Suprapubic skin (tissue), 4 donors: ENCODE results near the gene ZSCAN21. TPM values are rescaled to one million over a fixed set of nuclear protein-coding genes. Genes with fewer than 3 reads are reported as not detected.

Experiments used
- DNase-seq, 2 donors: peaks; one replicate each; pipeline ENCODE4 v3.0.0-alpha.2; 2019; ENCODE audit warnings: low spot score in 2 of 2
- H3K27ac ChIP-seq: fragments of 200-600 bp; sonication (generic); one replicate; pipeline ENCODE4 v1.5.1; 2019
- H3K27me3 ChIP-seq: fragments of 200-600 bp; sonication (generic); one replicate; pipeline ENCODE4 v1.5.1; 2019
- H3K36me3 ChIP-seq: fragments of 200-600 bp; sonication (generic); one replicate; pipeline ENCODE4 v1.5.1; 2019
- H3K4me1 ChIP-seq: fragments of 200-600 bp; sonication (generic); one replicate; pipeline ENCODE4 v1.5.1; 2019
- H3K4me3 ChIP-seq: fragments of 200-600 bp; sonication (generic); one replicate; pipeline ENCODE4 v1.5.1; 2019; ENCODE audit warnings: mild to moderate bottlenecking
- H3K9me3 ChIP-seq: fragments of 200-600 bp; sonication (generic); one replicate; pipeline ENCODE4 v1.5.1; 2019
- EP300 ChIP-seq: sonication (generic); formaldehyde crosslinking; IDR thresholded peaks from one replicate; pipeline ENCODE4 v1.6.1; 2017; ENCODE audit warnings: antibody characterized with exemption
- POLR2A ChIP-seq, 2 donors: fragments of 450-650 bp; IDR thresholded peaks; one replicate each; pipeline ENCODE4 v1.6.1; 2017; ENCODE audit warnings: antibody characterized with exemption in 2 of 2, mild to moderate bottlenecking in 2 of 2, moderate library complexity in 2 of 2
- POLR2AphosphoS5 ChIP-seq, 3 donors: sonication (generic); formaldehyde crosslinking; IDR thresholded peaks; one replicate each; pipeline ENCODE4 v1.6.1; 2017; ENCODE audit warnings: antibody characterized with exemption in 3 of 3
- WGBS: methylation state at CpG from one replicate; pipeline ENCODE4 v1.1.5; 2018; 5-methylcytosine and 5-hydroxymethylcytosine counted together
- total RNA-seq, 4 donors: library from RNA; depleted of rRNA; stranded (reverse); fragments of >200 nt; gene quantifications; one replicate each; pipeline ENCODE4 v1.1.0, GENCODE V29; 2016
- TF ChIP-seq, protein P1 (sequence below), 2 donors: fragments of 200-600 bp in 1 of 2; fragments of 450-650 bp in 1 of 2; sonication (generic) in 1 of 2; IDR thresholded peaks; one replicate each; pipeline ENCODE4 v1.5.1; 2016 to 2019; ENCODE audit warnings: antibody characterized with exemption in 2 of 2, mild to moderate bottlenecking in 1 of 2, moderate library complexity in 1 of 2

ZSCAN21 gene
- total RNA-seq, 4 donors from 2014 or later: 8.9 to 18.5 (median 10.2) TPM

DNA sequence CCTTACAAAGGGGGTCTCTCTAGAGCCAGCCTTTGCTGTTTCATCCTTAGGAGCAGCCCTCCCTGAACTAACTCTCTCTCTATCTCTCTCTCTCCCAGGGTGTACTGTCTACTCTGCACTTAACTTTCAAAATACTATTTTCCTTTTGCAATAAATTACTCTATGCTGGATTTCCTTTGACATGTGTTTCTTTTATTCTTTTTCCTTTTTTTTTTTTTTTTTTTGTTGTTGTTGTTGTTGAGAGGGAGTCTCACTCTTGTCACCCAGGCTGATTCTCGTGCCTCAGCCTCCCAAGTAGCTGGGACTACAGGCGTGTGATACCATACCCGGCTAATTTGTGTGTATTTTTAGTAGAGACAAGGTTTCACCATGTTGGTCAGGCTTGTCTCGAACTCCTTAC lies 33.4 kb downstream of the ZSCAN21 start:
- H3K4me3 ChIP-seq: no peak overlapping the region
- no peak for TF ChIP-seq POLR2AphosphoS5 (IDR thresholded peaks at IDR 0.05)
- TF ChIP-seq EP300: no peak
- TF ChIP-seq, protein P1, sequence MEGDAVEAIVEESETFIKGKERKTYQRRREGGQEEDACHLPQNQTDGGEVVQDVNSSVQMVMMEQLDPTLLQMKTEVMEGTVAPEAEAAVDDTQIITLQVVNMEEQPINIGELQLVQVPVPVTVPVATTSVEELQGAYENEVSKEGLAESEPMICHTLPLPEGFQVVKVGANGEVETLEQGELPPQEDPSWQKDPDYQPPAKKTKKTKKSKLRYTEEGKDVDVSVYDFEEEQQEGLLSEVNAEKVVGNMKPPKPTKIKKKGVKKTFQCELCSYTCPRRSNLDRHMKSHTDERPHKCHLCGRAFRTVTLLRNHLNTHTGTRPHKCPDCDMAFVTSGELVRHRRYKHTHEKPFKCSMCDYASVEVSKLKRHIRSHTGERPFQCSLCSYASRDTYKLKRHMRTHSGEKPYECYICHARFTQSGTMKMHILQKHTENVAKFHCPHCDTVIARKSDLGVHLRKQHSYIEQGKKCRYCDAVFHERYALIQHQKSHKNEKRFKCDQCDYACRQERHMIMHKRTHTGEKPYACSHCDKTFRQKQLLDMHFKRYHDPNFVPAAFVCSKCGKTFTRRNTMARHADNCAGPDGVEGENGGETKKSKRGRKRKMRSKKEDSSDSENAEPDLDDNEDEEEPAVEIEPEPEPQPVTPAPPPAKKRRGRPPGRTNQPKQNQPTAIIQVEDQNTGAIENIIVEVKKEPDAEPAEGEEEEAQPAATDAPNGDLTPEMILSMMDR (IDR thresholded peaks at IDR 0.05): no peak
- TF ChIP-seq POLR2A (IDR thresholded peaks at IDR 0.05): no peak
- peaks cover 30% of the 10 kb centered on the region for H3K4me1 ChIP-seq
- H3K9me3 ChIP-seq: no peaks in the 10 kb centered on the region
- 77% methylated on average over 4 of the region's 4 CpGs for WGBS
- peaks cover 10% of the 10 kb centered on the region for H3K36me3 ChIP-seq
- DNase-seq: no peak
- H3K27me3 ChIP-seq: no peaks in the 10 kb centered on the region
- no peak overlapping the region for H3K27ac ChIP-seq

DNA sequence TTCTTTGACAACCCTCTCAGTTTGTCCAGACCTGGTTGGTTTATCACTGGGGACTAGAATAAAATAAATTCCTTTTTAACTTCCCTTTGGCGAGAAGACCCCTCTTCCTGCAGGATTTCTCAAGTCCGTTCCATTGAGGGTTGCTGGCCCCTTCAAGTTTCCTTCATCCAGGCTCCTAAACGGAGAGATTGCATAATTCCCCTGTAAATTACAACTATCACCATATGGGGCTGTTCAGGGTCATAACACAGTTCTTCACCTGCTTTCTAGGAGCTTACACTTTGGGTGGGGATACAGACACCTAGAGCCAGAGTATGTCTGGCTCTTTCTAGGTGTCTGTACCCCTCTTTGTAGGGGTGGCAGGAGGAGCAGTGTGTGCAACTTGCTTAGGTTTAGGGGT lies 35.9 kb downstream of the ZSCAN21 start:
- Histone ChIP-seq H3K4me3 (no peak overlapping the region), H3K27me3 (no peaks in the 10 kb centered on the region), H3K27ac (no peak overlapping the region), H3K4me1 (peaks cover 31% of the 10 kb centered on the region), H3K36me3 (peaks cover 2% of the 10 kb centered on the region), H3K9me3 (no peaks in the 10 kb centered on the region)
- WGBS: 67% methylated on average over 3 of the region's 3 CpGs
- TF ChIP-seq POLR2A (IDR thresholded peaks at IDR 0.05) (no peak), POLR2AphosphoS5 (IDR thresholded peaks at IDR 0.05) (no peak), EP300 (no peak)
- TF ChIP-seq, protein P1 (IDR thresholded peaks at IDR 0.05): no peak
- no peak for DNase-seq

DNA sequence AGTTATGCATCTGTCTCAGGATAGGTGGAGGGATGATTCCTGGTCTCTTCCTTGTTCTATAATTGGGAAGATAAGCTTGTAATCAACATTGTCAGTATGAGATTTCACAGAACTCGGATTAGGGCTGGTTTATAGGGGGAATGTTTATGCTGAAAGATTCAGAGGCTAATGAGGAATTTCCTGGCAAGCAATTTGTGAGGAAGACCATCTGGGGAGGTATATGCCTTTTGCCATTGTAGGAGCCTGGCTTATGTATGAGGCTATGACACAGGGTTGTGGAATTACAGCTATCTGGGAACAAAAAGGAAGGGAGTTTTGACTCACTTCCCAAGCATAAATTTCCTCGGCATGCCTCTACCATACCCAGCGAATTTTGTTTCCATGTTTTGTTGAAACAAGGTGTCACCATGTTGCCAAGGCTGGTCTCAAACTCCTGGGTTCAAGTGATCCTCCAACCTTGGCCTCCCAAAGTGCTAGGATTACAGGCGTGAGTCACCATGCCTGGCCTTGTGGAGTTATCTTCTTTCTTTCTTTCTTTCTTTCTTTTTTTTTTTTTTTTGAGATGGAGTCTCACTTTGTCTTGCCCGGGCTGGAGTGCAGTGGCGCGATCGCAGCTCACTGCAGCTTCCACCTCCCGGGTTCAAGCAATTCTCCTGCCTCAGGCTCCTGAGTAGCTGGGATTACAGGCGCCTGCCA lies 37.6 kb downstream of the ZSCAN21 start:
- 82% methylated on average over 10 of the region's 10 CpGs for WGBS
- TF ChIP-seq POLR2A (IDR thresholded peaks at IDR 0.05) (no peak), POLR2AphosphoS5 (IDR thresholded peaks at IDR 0.05) (no peak), EP300 (no peak)
- TF ChIP-seq, protein P1 (IDR thresholded peaks at IDR 0.05): no peak
- Histone ChIP-seq H3K9me3 (no peaks in the 10 kb centered on the region), H3K4me1 (peaks cover 23% of the 10 kb centered on the region), H3K27me3 (no peaks in the 10 kb centered on the region), H3K4me3 (no peak overlapping the region), H3K27ac (no peak overlapping the region), H3K36me3 (peaks cover 19% of the 10 kb centered on the region)
- no peak for DNase-seq

DNA sequence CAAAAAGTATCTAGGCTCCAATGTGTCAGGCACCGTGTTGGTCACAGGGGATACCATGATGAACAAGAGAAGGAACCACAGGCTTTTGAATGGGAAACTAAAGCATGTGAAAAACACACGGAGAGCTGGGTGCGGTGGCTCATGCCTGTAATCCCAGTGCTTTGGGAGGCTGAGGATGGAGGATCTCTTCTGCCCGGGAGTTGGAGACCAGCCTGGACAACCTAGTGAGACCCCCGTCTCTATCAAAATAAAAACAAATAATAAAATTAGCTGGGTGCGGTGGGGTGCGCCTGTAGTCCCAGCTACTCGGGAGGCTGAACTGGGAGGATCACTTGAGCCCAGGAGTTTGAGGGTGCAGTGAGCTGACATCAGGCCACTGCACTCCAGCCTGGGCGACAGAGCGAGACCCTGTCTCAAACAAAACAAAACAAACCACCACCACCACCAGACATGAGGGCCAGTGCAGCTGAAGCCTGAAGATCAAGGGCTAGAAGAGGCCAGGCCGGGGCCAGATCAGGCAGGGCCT lies 38.6 kb downstream of the ZSCAN21 start:
- H3K27ac ChIP-seq: peak overlapping the region; percentile 93
- TF ChIP-seq EP300 (no peak), POLR2A (IDR thresholded peaks at IDR 0.05) (no peak), POLR2AphosphoS5 (IDR thresholded peaks at IDR 0.05) (no peak)
- TF ChIP-seq, protein P1 (IDR thresholded peaks at IDR 0.05): no peak
- H3K9me3 ChIP-seq: no peaks in the 10 kb centered on the region
- H3K4me1 ChIP-seq: peaks cover 18% of the 10 kb centered on the region
- DNase-seq: no peak
- H3K36me3 ChIP-seq: peaks cover 29% of the 10 kb centered on the region
- no peaks in the 10 kb centered on the region for H3K27me3 ChIP-seq
- 79% methylated on average over 11 of the region's 11 CpGs for WGBS
- peak overlapping the region; percentile 75 for H3K4me3 ChIP-seq

DNA sequence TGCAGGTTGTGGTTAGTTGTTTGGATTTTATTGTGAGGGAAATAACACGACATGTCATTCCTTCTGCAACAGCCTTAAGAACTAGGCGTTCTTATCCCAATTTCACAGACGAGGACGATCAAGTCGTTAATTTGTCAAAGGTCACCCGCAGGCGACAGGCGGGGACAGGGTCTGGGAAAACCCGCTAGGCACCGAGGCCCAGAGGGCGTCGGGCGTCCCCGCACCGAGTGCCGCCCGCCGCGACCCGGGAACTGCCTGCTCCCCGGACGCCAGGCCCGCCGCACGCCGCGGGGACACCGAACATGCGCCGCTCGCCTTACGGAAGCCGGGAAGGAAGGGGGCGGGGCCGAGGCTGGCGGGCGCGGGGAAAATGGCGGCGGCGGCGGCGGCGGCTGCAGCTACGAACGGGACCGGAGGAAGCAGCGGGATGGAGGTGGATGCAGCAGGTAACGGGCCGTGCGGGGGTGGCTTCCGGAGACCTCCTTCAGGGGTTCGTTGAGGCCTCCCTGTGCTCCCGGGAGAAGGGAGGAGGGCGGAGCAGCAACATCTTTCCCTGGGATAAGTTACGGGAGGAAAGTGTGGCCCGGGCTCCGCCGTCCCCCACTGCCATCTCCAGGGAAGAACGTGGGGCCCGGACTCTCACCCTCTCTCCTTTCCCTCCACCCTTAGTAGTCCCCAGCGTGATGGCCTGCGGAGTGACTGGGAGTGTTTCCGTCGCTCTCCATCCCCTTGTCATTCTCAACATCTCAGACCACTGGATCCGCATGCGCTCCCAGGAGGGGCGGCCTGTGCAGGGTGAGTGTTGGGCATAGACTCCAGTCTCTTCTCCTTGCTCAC lies 39.3 kb downstream of the ZSCAN21 start, which contains the start of gene COPS6:
COPS6 (plus strand) TSS at position 349 of the 837 bp plus-strand sequence; CDS start at position 371, 22 bp downstream.
- Histone ChIP-seq H3K36me3 (peaks cover 35% of the 10 kb centered on the region), H3K4me3 (peak within 1 kb of the TSS; percentile 75), H3K4me1 (peaks cover 22% of the 10 kb centered on the region), H3K27me3 (no peaks in the 10 kb centered on the region), H3K9me3 (no peaks in the 10 kb centered on the region), H3K27ac (peak within 1 kb of the TSS; percentile 93)
- under 1% methylated on average over 40 of the region's 68 CpGs for WGBS
- DNase-seq: peak; percentile 88 to 92
- peak in 2 of 3 donors; percentile 38 to 99 for TF ChIP-seq POLR2AphosphoS5 (IDR thresholded peaks at IDR 0.05)
- TF ChIP-seq, protein P1 (IDR thresholded peaks at IDR 0.05): no peak
- peak; percentile 52 to 58 for TF ChIP-seq POLR2A (IDR thresholded peaks at IDR 0.05)
- TF ChIP-seq EP300: no peak
